GM18520 (cell line): ENCODE data around the gene GABRR3.

ENCODE experiments used
- ATAC-seq: cut with Tn5 transposase; IDR thresholded peaks from one replicate; pipeline ENCODE4 v1.9.1; 2021; ENCODE audit not compliant: unreplicated experiment

The GABRR3 gene

GRCh38 chr3:97959872-97960271 is 75.2 kb downstream of the GABRR3 start:
- ATAC-seq, result no peak

GRCh38 chr3:97958796-97959195 is 76.3 kb downstream of the GABRR3 start:
- ATAC-seq, result no peak

GRCh38 chr3:97958396-97958795 is 76.7 kb downstream of the GABRR3 start:
- ATAC-seq, result no peak

- ATAC-seq, result no peak
Observed at GRCh38 chr3:97957617-97958311, 77.4 kb downstream of the GABRR3 start.

- ATAC-seq, result no peak
Observed at GRCh38 chr3:97956051-97956450, 79.1 kb downstream of the GABRR3 start.

GRCh38 chr3:97954228-97954827 is 80.8 kb downstream of the GABRR3 start:
- no peak for ATAC-seq

GRCh38 chr3:97952872-97953271 is 82.2 kb downstream of the GABRR3 start:
- no peak for ATAC-seq

GRCh38 chr3:97952280-97952679 is 82.8 kb downstream of the GABRR3 start:
- no peak for ATAC-seq

- no peak for ATAC-seq
Observed at GRCh38 chr3:97950360-97950759, 84.8 kb downstream of the GABRR3 start.

GRCh38 chr3:97949743-97950142 is 85.4 kb downstream of the GABRR3 start:
- no peak for ATAC-seq

- no peak for ATAC-seq
Observed at GRCh38 chr3:97949110-97949485, 86.0 kb downstream of the GABRR3 start.

- no peak for ATAC-seq
Observed at GRCh38 chr3:97948351-97949109, 86.6 kb downstream of the GABRR3 start.

- no peak for ATAC-seq
Observed at GRCh38 chr3:97942801-97943546, 92.1 kb downstream of the GABRR3 start.

GRCh38 chr3:97940034-97940433 is 95.1 kb downstream of the GABRR3 start:
- ATAC-seq, result no peak

- ATAC-seq, result no peak
Observed at GRCh38 chr3:97939401-97939800, 95.7 kb downstream of the GABRR3 start.

- no peak for ATAC-seq
Observed at GRCh38 chr3:97938444-97938843, 96.7 kb downstream of the GABRR3 start.

- no peak for ATAC-seq
Observed at GRCh38 chr3:97937205-97937604, 97.9 kb downstream of the GABRR3 start.

- ATAC-seq, result no peak
Observed at GRCh38 chr3:97935842-97936241, 99.3 kb downstream of the GABRR3 start.
